Left colon (tissue), 2 donors: ENCODE data around the gene BMPER. TPM values are rescaled to one million over a fixed set of nuclear protein-coding genes. Genes with fewer than 3 reads are reported as not detected.
"Not testable (repeated sequence)": the region's sequence is repeated elsewhere in the genome, so short reads cannot be mapped to it uniquely, and the experiment has no call there.

Source experiments
- ATAC-seq: fragments of 200-7000 bp; cut with Tn5 transposase; one replicate; pipeline ENCODE4 v1.9.1; 2020; ENCODE audit warnings: mild to moderate bottlenecking, moderate library complexity
- DNase-seq, 2 donors: peaks; one replicate each; pipeline ENCODE4 v3.0.0-alpha.2; 2020
- intact Hi-C, 2 donors: fragments of 100-400 bp; cut with DNase I in 1 of 2; cut with micrococcal nuclease in 1 of 2; formaldehyde crosslinking; loops; one replicate each; pipeline versions ENCODE4 v1.11.2 to v1.14.0; 2022; cut with DNase I, micrococcal nuclease
- total RNA-seq, 2 donors: library from RNA; stranded (reverse); fragmentation: NEBNext Ultra II Directional; extraction: Animal tissue kit (Norgen Biotek cat#: 25700); gene quantifications; one replicate each; pipeline ENCODE4 v1.2.1, GENCODE V29; 2021
- donor health status: DM: no; HTN: no; CAD: no.
- donor health status: DM: yes; HTN: yes; CAD: no.

Gene BMPER
- total RNA-seq, 2 donors from 2014 or later, result 1.2 to 1.5 TPM

- DNase-seq (no peak), ATAC-seq (no peak)
- intact Hi-C loops, result no loop called here
These were observed 233.1 kb downstream of the BMPER start for GRCh38 chr7:34138483-34138882.

GRCh38 chr7:34139086-34139485 is 233.7 kb downstream of the BMPER start:
- intact Hi-C loops, result no loop called here
- ATAC-seq, result no peak

GRCh38 chr7:34140066-34140465 is 234.7 kb downstream of the BMPER start:
- ATAC-seq (no peak), DNase-seq (no peak)
- intact Hi-C loops, result no loop called here

More at GRCh38 chr7:34139086-34139485, 233.7 kb downstream of the BMPER start:
- DNase-seq, result no peak

- ATAC-seq (no peak), DNase-seq (no peak)
- intact Hi-C loops, result no loop called here
These were observed 238.1 kb downstream of the BMPER start for GRCh38 chr7:34143402-34143801.

GRCh38 chr7:34145603-34146002 is 240.3 kb downstream of the BMPER start:
- ATAC-seq, result no peak

GRCh38 chr7:34153656-34154270 is 248.4 kb downstream of the BMPER start:
- intact Hi-C loops, result no loop called here
- DNase-seq, result no peak
- no peak for ATAC-seq

More at GRCh38 chr7:34145603-34146002, 240.3 kb downstream of the BMPER start:
- DNase-seq, result no peak
- intact Hi-C loops, result no loop called here

- DNase-seq (no peak), ATAC-seq (no peak)
- intact Hi-C loops, result no loop called here
These were observed 250.0 kb downstream of the BMPER start for GRCh38 chr7:34155220-34155908.

- ATAC-seq (no peak), DNase-seq (no peak)
- intact Hi-C loops, result no loop called here
These were observed 251.0 kb downstream of the BMPER start for GRCh38 chr7:34156336-34156735.

GRCh38 chr7:34157137-34157536 is 251.8 kb downstream of the BMPER start:
- no peak for ATAC-seq
- intact Hi-C loops, result no loop called here
- DNase-seq, result no peak

GRCh38 chr7:34158368-34159153 is 253.2 kb downstream of the BMPER start:
- intact Hi-C loops, result no loop called here
- DNase-seq, result no peak
- no peak for ATAC-seq

- DNase-seq (no peak), ATAC-seq (no peak)
- intact Hi-C loops, result no loop called here
These were observed 255.0 kb downstream of the BMPER start for GRCh38 chr7:34160261-34160752.

- intact Hi-C loops, result no loop called here
- DNase-seq (no peak), ATAC-seq (no peak)
These were observed 256.8 kb downstream of the BMPER start for GRCh38 chr7:34162027-34162565.

- ATAC-seq, result no peak
- no peak for DNase-seq
- intact Hi-C loops, result no loop called here
These were observed 257.3 kb downstream of the BMPER start for GRCh38 chr7:34162677-34163076.

GRCh38 chr7:34163956-34164355 is 258.6 kb downstream of the BMPER start:
- no peak for ATAC-seq
- no peak for DNase-seq
- intact Hi-C loops, result no loop called here

GRCh38 chr7:34165466-34165865 is 260.1 kb downstream of the BMPER start:
- ATAC-seq (no peak), DNase-seq (no peak)
- intact Hi-C loops, result no loop called here

GRCh38 chr7:34165927-34166550 is 260.7 kb downstream of the BMPER start:
- DNase-seq (no peak), ATAC-seq (peak; percentile 34)
- intact Hi-C loops, result no loop called here

- DNase-seq (no peak), ATAC-seq (no peak)
- intact Hi-C loops, result no loop called here
These were observed 262.7 kb downstream of the BMPER start for GRCh38 chr7:34168013-34168412.

- intact Hi-C loops, result not testable (repeated sequence)
- DNase-seq, result peak in 1 of 2 donors; percentile 18
- peak; percentile 46 for ATAC-seq
These were observed 269.6 kb downstream of the BMPER start for GRCh38 chr7:34174688-34175616.
